Left ventricle myocardium inferior (tissue), 1 donor: Measurements from ENCODE around the gene RHOF. TPM values are rescaled to one million over a fixed set of nuclear protein-coding genes. Genes with fewer than 3 reads are reported as not detected.
"Not testable (repeated sequence)": the region's sequence is repeated elsewhere in the genome, so short reads cannot be mapped to it uniquely, and the experiment has no call there.

Experiments
- DNase-seq: peaks from one replicate; pipeline ENCODE4 v3.0.0-alpha.2; 2020
- H3K27ac ChIP-seq: fragments of 200-600 bp; replicated peaks from 2 replicates; pipeline ENCODE4 v1.8.0; 2021
- H3K27me3 ChIP-seq: fragments of 200-600 bp; 2 replicates; pipeline ENCODE4 v1.8.0; 2021; ENCODE audit warnings: low read depth
- H3K36me3 ChIP-seq: fragments of 200-600 bp; 2 replicates; pipeline ENCODE4 v1.8.0; 2021
- H3K4me1 ChIP-seq: fragments of 200-600 bp; 2 replicates; pipeline ENCODE4 v1.8.0; 2021
- H3K4me3 ChIP-seq: fragments of 200-600 bp; 2 replicates; pipeline ENCODE4 v1.8.0; 2021; ENCODE audit warnings: mild to moderate bottlenecking, moderate library complexity
- H3K9me3 ChIP-seq: fragments of 200-600 bp; replicated peaks from 2 replicates; pipeline ENCODE4 v1.8.0; 2021
- CTCF ChIP-seq: fragments of 200-600 bp; IDR thresholded peaks from 2 replicates; pipeline ENCODE4 v1.8.0; 2021; ENCODE audit warnings: antibody characterized with exemption, mild to moderate bottlenecking, borderline replicate concordance
- intact Hi-C: fragments of 100-400 bp; cut with micrococcal nuclease; formaldehyde crosslinking; loops from one replicate; pipeline ENCODE4 v1.11.0; 2022
- total RNA-seq: library from RNA; stranded (reverse); fragmentation: NEBNext Ultra II Directional; extraction: Animal tissue kit (Norgen Biotek cat#: 25700); gene quantifications from one replicate; pipeline ENCODE4 v1.2.1, GENCODE V29; 2021
- donor health status: DM: no; HTN: yes; CAD: no; lungs with severe emphysema.

RHOF gene
- total RNA-seq, 1 donor from 2014 or later = 44.3 TPM

DNA sequence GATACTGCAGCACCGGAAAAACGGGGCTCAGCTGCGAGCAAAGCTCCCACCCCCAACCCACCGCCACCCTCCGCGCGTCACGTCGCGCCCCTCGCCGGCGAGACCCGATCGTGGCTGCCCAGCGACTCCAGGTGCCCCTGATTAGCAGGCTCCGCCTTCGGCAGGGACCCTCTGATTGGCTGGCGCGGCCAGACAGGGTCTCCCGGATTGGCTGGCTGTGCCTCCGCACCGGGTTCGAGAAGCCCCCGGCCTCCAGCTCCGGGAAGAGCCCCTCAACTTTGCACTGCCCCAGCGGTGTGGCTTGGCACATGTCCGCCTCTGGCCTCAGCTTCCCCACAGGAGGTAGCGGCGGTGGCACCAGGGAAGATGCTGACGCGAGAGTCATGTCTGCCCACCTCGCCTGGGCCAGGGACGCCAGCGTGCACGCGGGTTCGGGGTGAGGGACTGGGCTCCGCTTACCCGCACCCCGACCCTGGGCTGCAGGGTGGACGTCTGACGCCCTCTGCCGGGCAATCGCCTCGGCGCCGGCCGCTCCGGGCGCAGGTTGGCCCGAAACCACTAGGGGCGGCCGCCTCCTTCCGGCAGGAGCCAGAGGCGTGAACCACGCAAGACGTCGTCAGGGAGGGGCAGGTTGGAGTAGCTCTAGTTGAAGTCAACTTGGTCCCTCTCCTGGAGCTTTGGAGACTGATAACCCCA, 498 bp upstream of the RHOF start:
- Histone ChIP-seq H3K4me1 (peaks cover 93% of the 10 kb centered on the region), H3K27me3 (no peaks in the 10 kb centered on the region), H3K9me3 (no peaks in the 10 kb centered on the region), H3K27ac (peak overlapping the region; percentile 100), H3K36me3 (peaks cover 9% of the 10 kb centered on the region), H3K4me3 (peak overlapping the region; percentile 75)
- peak; percentile 99 for TF ChIP-seq CTCF
- peak; percentile 90 for DNase-seq
- intact Hi-C loops = loop anchor here (5.0 kb wide), 1 partner anchor 97 kb away; no protein-coding TSS in a partner anchor

- no peaks in the 10 kb centered on the region for H3K27me3 ChIP-seq
- TF ChIP-seq CTCF = no peak
- H3K4me3 ChIP-seq = peak overlapping the region; percentile 75
- peak overlapping the region; percentile 100 for H3K27ac ChIP-seq
- H3K36me3 ChIP-seq = peaks cover 9% of the 10 kb centered on the region
- H3K4me1 ChIP-seq = peaks cover 93% of the 10 kb centered on the region
- DNase-seq = peak; percentile 54
- intact Hi-C loops = loop anchor here (5.0 kb wide), 1 partner anchor 96 kb away; no protein-coding TSS in a partner anchor
- no peaks in the 10 kb centered on the region for H3K9me3 ChIP-seq
Observed at GRCh38 chr12:121792607-121793439, 665 bp downstream of the RHOF start.

GRCh38 chr12:121791671-121792551, 1.6 kb downstream of the RHOF start:
- Histone ChIP-seq H3K9me3 (no peaks in the 10 kb centered on the region), H3K27me3 (no peaks in the 10 kb centered on the region), H3K4me1 (peaks cover 95% of the 10 kb centered on the region), H3K36me3 (peaks cover 9% of the 10 kb centered on the region), H3K4me3 (peak overlapping the region; percentile 75), H3K27ac (peak overlapping the region; percentile 100)
- no peak for TF ChIP-seq CTCF
- no peak for DNase-seq
- intact Hi-C loops = loop anchor here (5.0 kb wide), 1 partner anchor 95 kb away; no protein-coding TSS in a partner anchor

- DNase-seq, H3K9me3 ChIP-seq, H3K36me3 ChIP-seq, H3K4me3 ChIP-seq, H3K27me3 ChIP-seq, H3K27ac ChIP-seq: not testable (repeated sequence)
- peaks cover 91% of the 10 kb centered on the region for H3K4me1 ChIP-seq
- intact Hi-C loops = loop anchor here (5.0 kb wide), 1 partner anchor 93 kb away; no protein-coding TSS in a partner anchor
Observed at GRCh38 chr12:121790785-121791184, 2.7 kb downstream of the RHOF start.

GRCh38 chr12:121789800-121790728, 3.4 kb downstream of the RHOF start:
- no peak for TF ChIP-seq CTCF
- Histone ChIP-seq H3K4me1 (peaks cover 85% of the 10 kb centered on the region), H3K27ac (peak overlapping the region; percentile 86), H3K27me3 (no peaks in the 10 kb centered on the region), H3K9me3 (no peaks in the 10 kb centered on the region), H3K36me3 (no peaks in the 10 kb centered on the region), H3K4me3 (peak overlapping the region; percentile 11)
- intact Hi-C loops = loop anchor here (5.0 kb wide), 1 partner anchor 93 kb away; no protein-coding TSS in a partner anchor
- peak; percentile 70 for DNase-seq
